HG02943 (cell line): ENCODE results near the gene ITPKC.
"Not testable (repeated sequence)": the region's sequence is repeated elsewhere in the genome, so short reads cannot be mapped to it uniquely, and the experiment has no call there.

Experiments used
- ATAC-seq: cut with Tn5 transposase; IDR thresholded peaks from one replicate; pipeline ENCODE4 v1.9.1; 2021; ENCODE audit warnings: mild to moderate bottlenecking, low read depth, moderate library complexity; ENCODE audit not compliant: unreplicated experiment

ITPKC gene

GRCh38 chr19:40758491-40758890 is 41.6 kb downstream of the ITPKC start:
- ATAC-seq: no peak

GRCh38 chr19:40759352-40759751 is 42.4 kb downstream of the ITPKC start:
- ATAC-seq: no peak

- no peak for ATAC-seq
Measured at GRCh38 chr19:40762754-40763470, 46.0 kb downstream of the ITPKC start.

GRCh38 chr19:40763526-40763925 is 46.6 kb downstream of the ITPKC start:
- ATAC-seq: no peak

- ATAC-seq: no peak
Measured at GRCh38 chr19:40763963-40764362, 47.1 kb downstream of the ITPKC start.

GRCh38 chr19:40766385-40766784 is 49.5 kb downstream of the ITPKC start:
- not testable (repeated sequence) for ATAC-seq

DNA sequence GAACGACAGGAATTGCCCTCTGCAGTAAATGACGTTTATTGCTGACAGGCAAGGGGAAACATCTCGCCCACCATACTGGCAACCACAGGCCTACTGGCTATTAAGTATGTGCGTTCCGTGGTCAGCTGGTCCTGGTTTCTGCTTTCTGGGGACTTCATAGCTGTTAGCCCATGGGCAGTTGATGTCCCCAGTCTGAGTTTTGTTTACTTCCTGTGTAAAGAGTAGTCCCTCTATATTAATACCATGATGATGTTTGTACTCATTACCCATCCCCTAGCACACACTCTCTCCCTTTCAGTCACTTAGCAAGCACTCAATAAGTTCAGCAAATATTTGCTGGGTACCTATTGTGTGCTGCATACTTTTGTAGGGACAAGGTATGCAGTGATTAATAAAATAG is 52.0 kb downstream of the ITPKC start:
- ATAC-seq: no peak

GRCh38 chr19:40771101-40771862 is 54.4 kb downstream of the ITPKC start:
- not testable (repeated sequence) for ATAC-seq

DNA sequence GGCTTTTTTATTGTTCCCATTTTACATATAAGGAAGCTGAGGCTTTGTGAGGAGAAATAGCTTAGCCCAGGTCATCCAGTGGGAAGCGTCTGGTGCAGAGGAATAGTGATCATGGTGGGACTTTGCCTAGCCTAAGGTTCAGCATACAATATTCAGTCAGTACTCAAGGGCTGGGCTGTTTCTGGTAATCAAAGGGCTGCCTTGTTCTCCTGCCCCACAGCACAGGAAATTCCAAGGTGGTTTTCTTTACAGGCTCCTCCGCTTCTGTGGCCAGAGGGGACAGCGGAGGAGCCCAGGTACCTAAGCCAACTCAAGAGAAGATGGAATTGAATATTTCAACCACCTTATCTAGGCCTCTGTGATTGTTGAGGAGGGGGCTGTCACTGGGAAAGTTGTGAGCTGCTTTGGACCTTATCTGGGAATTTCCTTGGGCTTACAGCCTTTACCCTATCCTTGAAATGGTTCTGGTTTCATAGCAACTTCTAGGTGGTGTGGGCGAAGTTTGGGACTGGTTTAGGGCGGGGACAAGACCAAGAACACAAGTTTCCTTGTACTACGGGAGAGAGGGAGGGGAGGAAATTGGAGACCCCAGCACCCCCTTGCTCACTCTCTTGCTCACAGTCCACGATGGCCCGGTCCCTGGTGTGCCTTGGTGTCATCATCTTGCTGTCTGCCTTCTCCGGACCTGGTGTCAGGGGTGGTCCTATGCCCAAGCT is 58.2 kb downstream of the ITPKC start, which contains the start of gene MIA:
TSS of gene MIA (plus strand) at position 606 of the 716 bp plus-strand sequence. CDS start at position 628, 22 bp downstream.
- ATAC-seq: no peak

- no peak for ATAC-seq
Measured at GRCh38 chr19:40775632-40776022, 58.7 kb downstream of the ITPKC start.

GRCh38 chr19:40776364-40776763 is 59.5 kb downstream of the ITPKC start:
- ATAC-seq: no peak

DNA sequence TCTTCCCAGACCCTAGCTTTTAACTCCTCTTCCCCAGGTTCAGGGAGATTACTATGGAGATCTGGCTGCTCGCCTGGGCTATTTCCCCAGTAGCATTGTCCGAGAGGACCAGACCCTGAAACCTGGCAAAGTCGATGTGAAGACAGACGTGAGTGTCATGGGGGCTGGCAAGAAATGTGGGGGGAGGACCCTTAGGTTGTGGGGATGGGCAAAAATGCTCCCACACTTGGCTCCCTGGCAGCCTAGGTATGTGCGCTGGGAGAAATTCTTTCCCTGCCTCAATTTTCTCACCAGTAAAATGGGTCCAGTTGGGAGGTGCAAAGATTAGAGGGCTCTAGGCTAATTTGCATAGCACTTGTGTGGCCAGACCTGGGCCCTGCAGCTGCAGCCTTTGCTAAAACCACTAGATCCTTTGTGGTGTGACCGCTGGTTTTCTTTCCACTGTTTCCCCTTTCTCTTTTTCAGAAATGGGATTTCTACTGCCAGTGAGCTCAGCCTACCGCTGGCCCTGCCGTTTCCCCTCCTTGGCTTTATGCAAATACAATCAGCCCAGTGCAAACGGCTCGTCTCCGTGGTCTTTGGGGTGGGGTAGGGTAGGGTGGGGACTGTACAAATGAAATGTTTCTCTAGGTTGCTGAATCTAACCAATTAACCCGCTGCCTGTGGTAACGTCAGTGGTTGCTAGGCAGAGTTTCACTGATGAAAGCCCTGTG is 60.2 kb downstream of the ITPKC start:
- peak; percentile 64 for ATAC-seq

GRCh38 chr19:40777645-40777936 is 60.7 kb downstream of the ITPKC start:
- ATAC-seq: no peak

- ATAC-seq: peak; percentile 63
Measured at GRCh38 chr19:40777937-40778705, 61.2 kb downstream of the ITPKC start, which contains the start of gene RAB4B. TSS of gene RAB4B (plus strand) at chr19:40778247. CDS start at chr19:40778376, 129 bp downstream.

DNA sequence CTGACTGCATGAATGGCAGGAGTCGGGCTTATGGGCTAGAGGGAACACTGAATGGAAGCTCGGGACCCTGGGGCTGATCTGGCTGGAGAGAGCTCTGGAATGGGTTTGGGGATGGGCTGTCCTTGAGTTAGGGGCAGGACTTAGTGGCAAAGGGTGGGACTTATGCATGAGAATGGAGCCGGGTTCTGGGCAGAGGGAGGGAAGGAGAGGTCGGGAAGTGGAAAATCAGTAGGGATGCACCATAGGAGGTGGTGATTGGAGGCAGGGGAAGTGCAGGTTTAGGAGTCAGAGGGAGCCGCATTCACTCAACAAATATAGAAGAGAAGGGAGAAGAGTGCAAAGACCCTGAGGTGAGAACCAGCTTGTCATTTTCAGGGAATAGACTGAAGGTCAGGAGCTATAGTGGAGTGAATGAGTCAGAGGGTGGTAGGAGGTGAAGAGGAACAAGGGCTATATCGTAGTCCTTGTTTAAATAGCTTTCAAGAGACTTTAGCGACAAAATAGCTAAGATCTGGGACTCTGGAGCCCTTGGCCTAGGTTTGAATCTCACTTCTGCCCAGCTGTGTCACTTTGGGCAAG is 61.9 kb downstream of the ITPKC start:
- no peak for ATAC-seq

- ATAC-seq: no peak
Measured at GRCh38 chr19:40780582-40780981, 63.7 kb downstream of the ITPKC start.

GRCh38 chr19:40781140-40781539 is 64.2 kb downstream of the ITPKC start:
- ATAC-seq: no peak

- ATAC-seq: no peak
Measured at GRCh38 chr19:40783711-40784110, 66.8 kb downstream of the ITPKC start.

GRCh38 chr19:40784146-40784545 is 67.2 kb downstream of the ITPKC start:
- not testable (repeated sequence) for ATAC-seq

DNA sequence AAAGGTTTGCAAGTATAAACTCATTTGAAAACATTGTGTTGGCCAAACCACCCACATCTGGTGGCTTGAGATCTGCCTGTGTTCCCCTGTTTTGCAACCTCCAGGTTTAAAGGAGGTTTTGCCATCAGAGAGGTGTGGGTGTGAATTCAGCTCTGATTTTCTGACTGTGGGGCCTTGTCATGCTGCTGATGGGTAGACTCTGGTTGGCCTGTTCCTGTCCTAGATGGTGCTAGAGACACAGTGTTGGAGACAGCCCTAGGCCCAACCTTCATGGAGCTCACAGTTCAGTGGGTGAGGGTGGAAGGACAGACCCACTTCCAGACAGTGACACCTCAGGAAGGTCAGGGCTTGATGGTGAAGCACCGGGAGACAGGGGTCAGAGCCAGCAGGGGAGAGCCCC is 68.6 kb downstream of the ITPKC start:
- no peak for ATAC-seq
